ENCODE results near the gene METTL9.
"Not testable (repeated sequence)": the region's sequence is repeated elsewhere in the genome, so short reads cannot be mapped to it uniquely, and the experiment has no call there.

The METTL9 gene

GRCh38 chr16:21667575-21667974, 68.2 kb downstream of the METTL9 start:
- no peak for DNase-seq

GRCh38 chr16:21673469-21673868, 74.1 kb downstream of the METTL9 start:
- no peak for DNase-seq

GRCh38 chr16:21674456-21674855, 75.1 kb downstream of the METTL9 start:
- DNase-seq, result not testable (repeated sequence)

- not testable (repeated sequence) for DNase-seq
Measured at GRCh38 chr16:21680714-21681113, 81.3 kb downstream of the METTL9 start.

GRCh38 chr16:21683184-21683583, 83.8 kb downstream of the METTL9 start:
- DNase-seq, result no peak

- DNase-seq, result no peak
Measured at GRCh38 chr16:21684199-21684598, 84.8 kb downstream of the METTL9 start.

- DNase-seq, result no peak
Measured at GRCh38 chr16:21685034-21685455, 85.7 kb downstream of the METTL9 start.

GRCh38 chr16:21689107-21689506, 89.7 kb downstream of the METTL9 start:
- no peak for DNase-seq

- not testable (repeated sequence) for DNase-seq
Measured at GRCh38 chr16:21690967-21691366, 91.6 kb downstream of the METTL9 start.

- no peak for DNase-seq
Measured at GRCh38 chr16:21694609-21695008, 95.2 kb downstream of the METTL9 start.

- no peak for DNase-seq
Measured at GRCh38 chr16:21697032-21697431, 97.7 kb downstream of the METTL9 start.

- DNase-seq, result no peak
Measured at GRCh38 chr16:21698169-21699032, 99.0 kb downstream of the METTL9 start.

GRCh38 chr16:21701271-21701670, 101.9 kb downstream of the METTL9 start:
- DNase-seq, result no peak

GRCh38 chr16:21702276-21702675, 102.9 kb downstream of the METTL9 start:
- DNase-seq, result no peak

GRCh38 chr16:21703156-21703555, 103.8 kb downstream of the METTL9 start:
- DNase-seq, result no peak

- DNase-seq, result no peak
Measured at GRCh38 chr16:21703589-21704174, 104.3 kb downstream of the METTL9 start.

- no peak for DNase-seq
Measured at GRCh38 chr16:21704266-21704665, 104.9 kb downstream of the METTL9 start.

- DNase-seq, result no peak
Measured at GRCh38 chr16:21704733-21705132, 105.4 kb downstream of the METTL9 start.
